HG03095 (cell line): ENCODE data around the gene SPTBN1.

Source experiments
- ATAC-seq: cut with Tn5 transposase; IDR thresholded peaks from one replicate; pipeline ENCODE4 v1.9.1; 2021; ENCODE audit warnings: moderate library complexity; ENCODE audit not compliant: unreplicated experiment

Gene SPTBN1

GRCh38 chr2:54603796-54604195 lies 147.7 kb downstream of the SPTBN1 start:
- no peak for ATAC-seq

- no peak for ATAC-seq
These were observed 148.7 kb downstream of the SPTBN1 start for GRCh38 chr2:54604871-54605270.

- no peak for ATAC-seq
These were observed 149.7 kb downstream of the SPTBN1 start for GRCh38 chr2:54605836-54606235.

DNA sequence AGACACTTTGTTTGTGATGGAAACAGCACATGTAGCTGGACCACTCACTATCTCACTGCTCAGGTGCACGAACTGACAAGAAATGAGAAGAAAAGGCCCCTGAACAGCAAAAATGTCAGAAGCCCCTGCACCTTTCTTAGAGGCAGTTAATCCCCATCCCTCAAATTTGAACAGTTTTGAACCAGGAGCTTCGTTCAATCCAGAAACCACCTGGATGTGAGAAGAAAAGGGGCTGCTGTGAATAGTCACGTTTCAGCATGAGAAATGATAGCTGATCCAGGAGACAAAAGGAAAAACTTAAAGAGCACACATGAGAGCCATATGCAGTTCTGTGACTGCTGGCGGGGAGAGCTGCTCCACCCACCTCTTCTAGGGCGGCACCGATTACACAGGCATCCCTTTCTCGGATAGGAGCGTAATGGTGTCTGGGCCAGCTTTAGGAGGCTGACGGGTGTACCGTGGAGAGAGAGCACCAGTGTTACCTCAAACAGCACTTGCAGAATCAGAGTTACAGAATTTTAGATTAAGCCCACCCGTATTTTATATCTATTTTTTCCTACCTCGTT lies 150.3 kb downstream of the SPTBN1 start:
- ATAC-seq = no peak

GRCh38 chr2:54608224-54608623 lies 152.1 kb downstream of the SPTBN1 start:
- no peak for ATAC-seq

DNA sequence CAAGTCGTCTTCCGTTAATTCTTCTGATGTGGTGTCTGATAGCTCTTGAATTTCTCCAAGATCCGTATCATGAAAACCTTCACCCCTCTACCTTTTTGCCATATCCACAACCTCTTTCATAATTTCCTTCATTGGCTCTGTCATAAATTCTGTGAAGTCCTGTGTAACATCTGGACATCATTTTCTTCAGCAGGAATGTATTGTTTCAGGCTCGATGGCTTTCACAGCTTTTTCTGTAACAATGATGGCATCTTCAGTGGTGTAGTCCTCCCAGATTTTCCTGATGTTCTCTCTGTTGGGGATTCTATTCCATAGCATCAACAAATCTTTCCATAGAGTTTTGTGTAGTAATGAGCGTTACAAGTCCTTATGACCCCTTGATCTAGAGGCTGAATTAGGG lies 153.1 kb downstream of the SPTBN1 start:
- no peak for ATAC-seq

- ATAC-seq = no peak
These were observed 153.5 kb downstream of the SPTBN1 start for GRCh38 chr2:54609647-54610046.

GRCh38 chr2:54610700-54611099 lies 154.6 kb downstream of the SPTBN1 start:
- no peak for ATAC-seq

DNA sequence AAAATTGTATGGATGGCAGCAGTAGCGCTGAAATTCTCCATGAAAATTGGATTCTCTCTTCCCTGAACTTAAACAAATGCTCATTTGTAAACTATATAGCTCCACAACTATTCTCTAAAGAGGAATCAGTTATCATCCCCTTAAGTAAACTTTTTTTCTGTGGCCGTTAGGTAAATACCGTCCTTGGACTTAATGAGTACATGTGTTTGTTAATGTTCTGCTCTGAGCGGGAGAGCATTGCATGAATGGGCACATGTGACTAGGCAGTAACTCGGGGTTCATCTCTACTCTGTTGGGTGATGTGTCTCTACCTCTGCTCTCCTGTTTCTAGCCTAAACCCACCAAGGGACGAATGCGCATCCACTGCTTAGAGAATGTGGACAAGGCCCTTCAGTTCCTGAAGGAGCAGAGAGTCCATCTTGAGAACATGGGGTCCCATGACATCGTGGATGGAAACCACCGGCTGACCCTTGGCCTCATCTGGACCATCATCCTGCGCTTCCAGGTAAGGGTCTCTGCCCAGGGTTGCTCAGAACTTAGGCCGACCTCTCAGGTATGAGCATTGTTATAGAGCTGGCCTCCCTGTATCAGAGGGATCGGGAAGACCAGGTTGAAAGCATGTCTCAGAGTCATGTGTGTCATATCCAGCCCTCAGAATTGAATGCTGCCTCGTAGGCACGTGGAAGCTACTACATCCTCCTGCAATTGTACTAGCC lies 155.9 kb downstream of the SPTBN1 start:
- ATAC-seq = no peak

DNA sequence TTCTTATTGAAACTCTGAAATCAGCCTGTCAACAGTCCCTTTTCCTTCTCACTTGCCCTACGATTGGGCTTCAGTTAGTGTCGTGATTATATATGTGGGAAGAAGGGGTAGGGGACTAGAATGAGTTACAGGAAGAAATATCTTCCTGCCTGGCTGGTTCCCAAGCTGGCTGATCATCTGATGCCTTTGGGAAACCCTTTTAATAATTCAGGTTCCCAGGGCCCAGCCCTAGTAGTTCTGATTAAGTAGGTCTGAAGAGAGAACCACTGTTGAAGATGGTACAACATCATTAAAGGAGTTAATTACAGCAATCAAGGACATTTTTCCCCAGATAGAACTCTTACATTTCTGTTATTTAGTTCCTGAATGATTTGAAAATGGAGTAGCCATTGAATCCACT lies 157.3 kb downstream of the SPTBN1 start:
- ATAC-seq = no peak

- ATAC-seq = no peak
These were observed 157.7 kb downstream of the SPTBN1 start for GRCh38 chr2:54613794-54614257.

DNA sequence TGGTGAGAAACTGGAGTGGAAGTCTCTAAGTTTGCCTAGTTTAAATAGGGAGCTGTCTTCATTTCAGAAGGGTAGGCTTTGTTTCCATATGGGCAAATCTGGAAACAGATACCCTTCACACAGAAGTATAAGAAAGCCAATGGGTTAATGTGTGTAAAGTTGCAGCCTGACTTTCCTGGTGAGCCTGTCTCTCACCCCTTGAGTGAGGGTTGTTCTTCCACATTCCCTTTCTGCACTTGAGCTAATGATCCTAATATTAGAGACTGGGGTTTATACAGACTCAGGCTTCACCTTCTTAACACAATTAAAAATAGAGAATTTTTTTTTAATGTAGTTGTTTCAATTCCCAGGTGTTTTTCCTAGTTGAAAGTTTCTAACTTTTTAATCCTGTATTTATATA lies 158.7 kb downstream of the SPTBN1 start:
- ATAC-seq = no peak

- ATAC-seq = no peak
These were observed 159.9 kb downstream of the SPTBN1 start for GRCh38 chr2:54615832-54616534.

- ATAC-seq = no peak
These were observed 161.3 kb downstream of the SPTBN1 start for GRCh38 chr2:54617409-54617808.

DNA sequence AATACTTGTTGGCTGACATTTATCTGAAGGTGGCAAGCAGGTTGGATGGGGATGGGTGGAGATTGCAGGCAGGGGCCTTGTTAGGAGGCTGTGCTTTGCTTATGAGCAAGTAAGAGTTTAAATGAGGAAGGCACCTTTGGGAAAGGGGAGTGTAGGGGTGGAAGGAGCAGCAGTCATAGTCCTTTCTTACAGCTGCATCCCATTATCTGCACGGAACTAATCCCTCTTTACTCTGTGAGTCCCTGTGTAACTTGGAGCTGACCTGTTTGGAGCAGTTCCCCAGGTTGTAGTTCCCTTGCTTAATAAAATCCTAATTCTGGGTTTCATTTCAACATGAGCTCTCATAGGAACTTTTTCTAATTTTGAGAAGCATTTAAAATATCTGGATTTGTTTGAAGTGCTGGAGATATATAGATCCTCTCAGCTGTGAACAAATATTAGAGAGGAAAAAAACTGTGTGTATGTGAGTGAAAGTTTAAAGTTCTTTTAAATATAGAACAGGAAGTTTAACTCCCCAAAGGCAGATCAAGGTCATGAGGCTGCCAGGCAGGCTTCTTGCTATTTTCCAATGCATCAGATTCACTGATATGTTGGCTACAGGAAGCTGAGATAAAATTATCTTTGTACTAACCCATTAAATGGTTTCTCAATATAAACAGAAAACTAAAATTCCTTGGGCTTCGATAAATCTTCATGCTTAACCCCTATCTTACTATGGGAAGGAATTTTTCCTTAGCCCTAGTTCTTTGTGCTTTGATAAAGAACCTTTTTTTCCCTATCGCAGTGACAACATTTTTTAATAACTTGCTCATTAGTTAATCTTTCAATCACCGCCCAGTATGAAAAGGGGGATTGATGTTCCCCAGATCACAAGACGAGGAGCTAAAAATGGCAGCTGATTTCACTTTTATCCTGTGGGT lies 162.8 kb downstream of the SPTBN1 start:
- ATAC-seq = no peak

DNA sequence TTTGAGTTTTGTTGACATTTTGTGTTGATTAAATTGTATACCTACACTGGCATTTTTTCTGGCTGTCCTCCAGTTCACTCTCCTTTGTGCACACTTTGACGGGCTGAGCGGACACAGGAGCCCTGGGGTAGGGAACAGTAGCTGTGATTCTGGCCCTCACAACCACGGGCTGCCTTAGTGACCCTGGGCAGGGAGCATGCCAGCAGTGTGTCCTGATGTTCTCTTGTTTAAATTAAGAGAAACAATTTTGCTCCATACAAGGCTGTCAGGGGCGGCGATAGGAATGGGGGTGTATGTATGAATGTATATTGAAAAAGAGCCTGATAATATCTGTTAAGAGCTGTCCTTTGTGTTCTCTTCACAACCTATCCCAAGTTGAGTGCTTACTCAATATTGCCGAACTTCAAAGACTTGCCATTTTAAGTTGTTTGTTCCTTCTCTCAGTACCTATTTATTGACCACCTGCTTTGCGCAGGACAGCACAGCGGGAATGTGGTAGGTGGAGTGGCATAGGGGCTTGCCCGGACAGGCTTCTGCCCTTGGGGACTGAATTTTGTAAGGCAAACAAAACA lies 163.6 kb downstream of the SPTBN1 start:
- ATAC-seq = no peak

GRCh38 chr2:54620948-54621347 lies 164.8 kb downstream of the SPTBN1 start:
- no peak for ATAC-seq

- no peak for ATAC-seq
These were observed 168.5 kb downstream of the SPTBN1 start for GRCh38 chr2:54624591-54625071.

DNA sequence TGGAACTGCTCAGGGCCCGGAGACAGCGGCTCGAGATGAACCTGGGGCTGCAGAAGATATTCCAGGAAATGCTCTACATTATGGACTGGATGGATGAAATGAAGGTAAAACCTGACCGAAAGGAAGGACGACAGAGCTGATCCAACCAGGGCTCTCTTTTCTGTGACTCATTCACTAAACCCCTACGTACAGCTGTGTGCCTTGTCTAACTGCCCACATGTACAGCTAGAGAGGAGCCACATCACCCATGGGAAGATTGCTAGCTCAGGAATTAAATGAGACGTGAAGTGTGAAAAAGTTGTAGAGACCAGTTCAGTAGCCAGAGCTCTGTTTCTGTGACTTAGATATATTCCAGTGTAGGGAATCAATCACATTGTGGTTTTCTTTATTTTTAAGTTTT lies 170.0 kb downstream of the SPTBN1 start:
- no peak for ATAC-seq

- no peak for ATAC-seq
These were observed 170.8 kb downstream of the SPTBN1 start for GRCh38 chr2:54626884-54627283.

GRCh38 chr2:54627973-54628372 lies 171.8 kb downstream of the SPTBN1 start:
- ATAC-seq = no peak
